ENCODE data around the gene CAV1. TPM values are rescaled to one million over a fixed set of nuclear protein-coding genes. Genes with fewer than 3 reads are reported as not detected.

The CAV1 gene
- total RNA-seq, 2 donors from 2014 or later: 1.2 TPM; not detected in 1

DNA sequence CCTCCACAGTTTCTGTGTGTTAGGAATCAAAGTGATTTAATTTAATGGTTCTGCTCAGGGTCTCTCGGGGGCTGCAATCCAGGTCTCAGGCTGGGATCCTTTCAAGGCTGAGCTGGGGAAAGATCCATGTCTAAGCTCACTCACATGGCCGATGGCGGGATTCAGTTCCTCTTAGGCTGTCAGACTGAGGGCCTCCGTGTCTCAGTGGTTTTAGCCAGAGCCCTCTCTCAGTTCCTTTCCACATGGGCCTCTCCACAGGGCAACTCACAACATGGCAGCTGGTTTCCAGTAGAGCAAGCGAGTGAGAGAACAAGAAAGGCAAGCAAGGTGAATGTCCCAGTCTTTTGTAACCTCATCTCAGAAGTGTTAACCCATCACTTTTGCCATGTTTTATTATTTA, 26.9 kb downstream of the CAV1 start:
- Mint-ChIP-seq H3K4me1 (no peaks in the 10 kb centered on the region), H3K36me3 (ENCODE audit: low read depth) (no peaks in the 10 kb centered on the region), H3K27me3 (peaks cover 27% of the 10 kb centered on the region), H3K27ac (no peak overlapping the region), H3K4me3 (no peak overlapping the region), H3K9me3 (no peaks in the 10 kb centered on the region)
- ATAC-seq (replicated peaks): no peak

DNA sequence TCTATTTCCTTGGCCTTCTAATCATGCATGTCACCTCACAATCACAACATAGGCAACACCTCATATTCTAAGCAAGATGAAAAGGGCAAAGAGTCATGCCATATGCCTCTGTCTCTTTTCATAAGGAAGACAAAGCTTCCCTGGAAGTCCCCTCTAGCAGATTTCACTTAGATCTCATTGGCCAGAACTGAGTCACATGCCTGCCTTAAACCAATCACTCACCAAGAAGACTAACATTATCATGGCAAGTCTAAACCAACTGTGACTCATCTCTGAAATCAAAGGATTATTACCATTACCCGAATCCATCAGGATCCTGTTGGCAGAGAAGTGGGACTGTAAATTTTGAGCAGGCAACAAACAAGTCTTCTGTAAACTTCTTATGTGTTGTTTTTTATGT, 27.8 kb downstream of the CAV1 start:
- Mint-ChIP-seq H3K27me3 (peaks cover 28% of the 10 kb centered on the region), H3K27ac (no peak overlapping the region), H3K4me3 (no peak overlapping the region), H3K9me3 (no peaks in the 10 kb centered on the region), H3K36me3 (ENCODE audit: low read depth) (no peaks in the 10 kb centered on the region), H3K4me1 (no peaks in the 10 kb centered on the region)
- no peak for ATAC-seq (replicated peaks)

DNA sequence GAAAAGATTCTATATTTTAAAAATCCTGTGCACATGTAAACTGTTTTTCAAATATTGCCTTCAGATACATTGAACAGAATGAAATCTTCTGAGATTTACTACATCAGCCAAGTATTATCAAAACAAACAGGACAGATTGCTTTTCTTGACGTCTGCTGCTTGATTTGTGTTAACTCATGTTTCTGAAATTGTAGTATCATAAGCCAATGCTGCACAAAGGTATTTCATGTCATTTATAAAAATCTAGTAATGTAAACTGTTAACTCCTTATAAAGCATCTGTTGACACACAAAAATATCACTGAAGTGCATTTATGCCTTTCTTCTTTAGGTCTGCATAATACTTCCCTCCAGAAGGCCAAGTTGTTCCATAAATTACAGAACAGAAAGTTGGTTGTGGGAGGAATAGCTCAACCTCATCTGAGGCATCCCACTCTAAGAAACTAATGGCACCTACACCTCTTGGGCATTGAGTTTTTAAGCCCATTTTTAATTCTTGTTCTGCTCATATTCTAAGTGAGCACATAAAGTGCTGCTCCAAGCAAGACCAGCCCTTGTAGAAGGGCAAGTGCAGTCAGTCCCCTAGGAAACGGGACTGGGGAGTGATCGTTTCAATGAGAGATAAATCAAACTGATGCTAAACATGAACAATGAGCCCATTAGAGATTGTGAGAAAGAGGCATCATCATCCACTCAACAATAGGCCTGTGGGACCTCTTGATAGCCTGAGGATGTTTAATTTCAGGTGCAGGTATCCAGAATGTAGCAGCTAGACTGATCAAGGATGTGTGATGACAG, 28.5 kb downstream of the CAV1 start:
- no peak for ATAC-seq (replicated peaks)
- Mint-ChIP-seq H3K4me3 (no peak overlapping the region), H3K27me3 (peaks cover 32% of the 10 kb centered on the region)

DNA sequence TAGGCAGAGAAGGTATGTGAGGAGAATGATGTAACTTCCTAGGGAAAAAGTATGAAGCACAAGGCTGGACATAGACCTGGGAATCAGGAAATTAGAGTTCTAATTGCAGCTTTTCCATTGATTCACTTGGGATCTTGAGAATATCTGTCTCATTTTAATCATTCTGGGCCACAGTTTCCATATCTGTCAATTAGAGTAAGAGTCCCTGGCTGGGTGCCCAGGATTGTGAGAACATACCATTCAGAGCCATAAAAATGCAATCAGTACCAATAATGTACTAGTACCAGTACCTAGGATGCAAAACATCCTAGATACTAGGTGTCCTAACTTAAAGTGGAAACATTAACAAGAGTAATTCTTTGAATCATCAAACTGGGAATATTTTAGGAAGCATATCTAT, 29.6 kb downstream of the CAV1 start:
- no peak for ATAC-seq (replicated peaks)

More for the DNA sequence above, 28.5 kb downstream of the CAV1 start:
- Mint-ChIP-seq H3K36me3 (ENCODE audit: low read depth) (no peaks in the 10 kb centered on the region), H3K4me1 (no peaks in the 10 kb centered on the region), H3K27ac (no peak overlapping the region), H3K9me3 (no peaks in the 10 kb centered on the region)

DNA sequence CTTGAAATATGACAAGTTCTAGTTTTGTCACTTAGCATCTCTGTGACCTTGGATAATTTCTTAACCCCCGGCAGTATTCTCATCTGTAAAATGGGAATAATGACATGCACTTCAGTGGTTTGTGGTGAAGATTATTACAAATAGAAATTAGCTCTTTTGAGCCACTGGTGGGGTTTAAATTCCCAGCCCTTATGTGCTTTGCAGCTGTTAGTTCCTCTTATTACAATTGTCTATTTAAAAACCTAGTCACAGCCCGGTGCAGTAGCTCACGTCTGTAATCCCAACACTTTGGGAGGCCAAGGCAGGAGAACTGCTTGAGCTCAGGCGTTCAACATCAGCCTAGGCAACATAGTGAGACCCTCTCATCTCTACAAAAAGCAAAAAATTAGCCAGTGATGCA, 30.1 kb downstream of the CAV1 start:
- no peak overlapping the region for H3K27ac Mint-ChIP-seq
- no peak for ATAC-seq (replicated peaks)
- no peaks in the 10 kb centered on the region for H3K9me3 Mint-ChIP-seq
- H3K4me3 Mint-ChIP-seq: no peak overlapping the region
- H3K27me3 Mint-ChIP-seq: peaks cover 35% of the 10 kb centered on the region
- H3K36me3 Mint-ChIP-seq (ENCODE audit: low read depth): no peaks in the 10 kb centered on the region
- H3K4me1 Mint-ChIP-seq: no peaks in the 10 kb centered on the region

More for the DNA sequence above, 29.6 kb downstream of the CAV1 start:
- Mint-ChIP-seq H3K36me3 (ENCODE audit: low read depth) (no peaks in the 10 kb centered on the region), H3K4me3 (no peak overlapping the region), H3K4me1 (no peaks in the 10 kb centered on the region), H3K27ac (no peak overlapping the region), H3K27me3 (peaks cover 31% of the 10 kb centered on the region), H3K9me3 (no peaks in the 10 kb centered on the region)

DNA sequence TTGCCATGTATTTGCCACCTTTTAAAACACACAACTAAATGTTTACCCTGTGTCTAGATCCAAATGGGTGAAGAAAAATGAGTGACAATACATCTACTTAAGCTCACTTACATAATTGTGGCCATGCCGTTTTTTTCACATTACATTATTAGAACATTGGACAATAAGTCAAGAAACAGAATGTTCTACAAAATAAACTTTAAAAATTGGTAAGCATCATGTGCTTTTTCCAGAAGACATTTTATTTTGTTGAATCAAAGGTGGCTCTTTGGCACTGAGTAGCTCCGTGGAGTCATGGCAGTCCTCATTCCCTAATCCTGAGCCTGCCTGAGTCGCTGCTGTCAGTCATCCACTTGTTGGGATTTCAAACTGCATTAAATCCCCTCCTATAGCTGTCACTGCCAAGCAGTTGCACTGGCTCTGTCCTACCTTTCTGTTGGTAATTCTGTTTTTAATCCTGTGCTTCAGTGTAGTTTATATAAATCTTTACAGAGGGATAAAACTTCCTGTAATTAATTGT, 32.3 kb downstream of the CAV1 start:
- Mint-ChIP-seq H3K4me3 (no peak overlapping the region), H3K27me3 (peaks cover 35% of the 10 kb centered on the region), H3K36me3 (ENCODE audit: low read depth) (no peaks in the 10 kb centered on the region), H3K4me1 (no peaks in the 10 kb centered on the region), H3K27ac (no peak overlapping the region), H3K9me3 (no peaks in the 10 kb centered on the region)
- ATAC-seq (replicated peaks): no peak

DNA sequence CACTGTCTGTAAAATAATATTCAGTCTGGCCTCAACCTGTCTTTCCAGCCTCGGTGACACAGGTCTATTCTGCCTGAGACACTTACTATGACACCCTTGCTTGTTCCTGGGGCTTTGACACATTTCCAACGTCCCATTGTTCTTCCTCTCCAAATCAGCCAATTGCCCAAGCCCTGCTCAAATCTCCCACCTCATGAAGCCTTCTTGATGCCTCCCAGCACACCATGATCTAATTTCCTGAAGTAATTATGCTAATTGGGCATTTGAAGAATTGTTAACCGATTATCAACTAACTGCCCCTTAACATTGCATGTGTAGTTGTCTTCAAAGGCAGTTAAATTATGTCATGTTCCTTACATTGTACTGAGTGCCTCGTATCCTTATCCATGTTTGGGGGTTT, 33.1 kb downstream of the CAV1 start:
- Mint-ChIP-seq H3K4me3 (no peak overlapping the region), H3K36me3 (ENCODE audit: low read depth) (no peaks in the 10 kb centered on the region), H3K9me3 (no peaks in the 10 kb centered on the region), H3K27ac (no peak overlapping the region), H3K4me1 (no peaks in the 10 kb centered on the region), H3K27me3 (peaks cover 31% of the 10 kb centered on the region)
- ATAC-seq (replicated peaks): no peak

DNA sequence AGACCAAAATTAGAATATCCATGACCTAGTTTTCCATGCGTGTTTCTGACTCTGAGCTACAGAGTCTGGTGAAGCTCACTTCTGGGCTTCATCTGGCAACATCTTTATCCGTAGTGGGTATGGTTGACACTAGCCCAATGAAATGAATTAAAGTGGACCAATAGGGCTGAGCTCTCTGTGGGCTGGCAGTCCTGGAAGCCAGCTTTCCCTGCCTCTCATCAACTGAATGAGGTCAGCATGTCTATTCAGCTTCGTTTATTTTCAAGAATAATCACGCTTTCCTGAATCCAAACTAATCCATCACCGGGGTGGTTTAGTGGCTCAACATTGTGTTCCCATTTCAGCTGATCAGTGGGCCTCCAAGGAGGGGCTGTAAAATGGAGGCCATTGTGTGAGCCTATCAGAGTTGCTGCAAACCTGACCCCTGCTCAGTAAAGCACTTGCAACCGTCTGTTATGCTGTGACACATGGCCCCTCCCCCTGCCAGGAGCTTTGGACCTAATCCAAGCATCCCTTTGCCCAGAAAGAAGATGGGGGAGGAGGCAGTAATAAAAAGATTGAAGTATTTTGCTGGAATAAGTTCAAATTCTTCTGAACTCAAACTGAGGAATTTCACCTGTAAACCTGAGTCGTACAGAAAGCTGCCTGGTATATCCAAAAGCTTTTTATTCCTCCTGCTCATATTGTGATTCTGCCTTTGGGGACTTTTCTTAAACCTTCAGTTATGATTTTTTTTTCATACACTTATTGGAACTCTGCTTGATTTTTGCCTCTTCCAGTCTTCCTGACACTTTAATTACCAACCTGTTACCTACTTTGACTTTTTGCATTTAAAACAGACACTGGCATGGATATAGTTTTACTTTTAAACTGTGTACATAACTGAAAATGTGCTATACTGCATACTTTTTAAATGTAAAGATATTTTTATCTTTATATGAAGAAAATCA, 35.5 kb downstream of the CAV1 start:
- H3K4me1 Mint-ChIP-seq: no peaks in the 10 kb centered on the region
- no peak overlapping the region for H3K27ac Mint-ChIP-seq
- H3K36me3 Mint-ChIP-seq (ENCODE audit: low read depth): no peaks in the 10 kb centered on the region
- H3K9me3 Mint-ChIP-seq: no peaks in the 10 kb centered on the region
- H3K27me3 Mint-ChIP-seq: peaks cover 30% of the 10 kb centered on the region
- ATAC-seq (replicated peaks): no peak
- no peak overlapping the region for H3K4me3 Mint-ChIP-seq

DNA sequence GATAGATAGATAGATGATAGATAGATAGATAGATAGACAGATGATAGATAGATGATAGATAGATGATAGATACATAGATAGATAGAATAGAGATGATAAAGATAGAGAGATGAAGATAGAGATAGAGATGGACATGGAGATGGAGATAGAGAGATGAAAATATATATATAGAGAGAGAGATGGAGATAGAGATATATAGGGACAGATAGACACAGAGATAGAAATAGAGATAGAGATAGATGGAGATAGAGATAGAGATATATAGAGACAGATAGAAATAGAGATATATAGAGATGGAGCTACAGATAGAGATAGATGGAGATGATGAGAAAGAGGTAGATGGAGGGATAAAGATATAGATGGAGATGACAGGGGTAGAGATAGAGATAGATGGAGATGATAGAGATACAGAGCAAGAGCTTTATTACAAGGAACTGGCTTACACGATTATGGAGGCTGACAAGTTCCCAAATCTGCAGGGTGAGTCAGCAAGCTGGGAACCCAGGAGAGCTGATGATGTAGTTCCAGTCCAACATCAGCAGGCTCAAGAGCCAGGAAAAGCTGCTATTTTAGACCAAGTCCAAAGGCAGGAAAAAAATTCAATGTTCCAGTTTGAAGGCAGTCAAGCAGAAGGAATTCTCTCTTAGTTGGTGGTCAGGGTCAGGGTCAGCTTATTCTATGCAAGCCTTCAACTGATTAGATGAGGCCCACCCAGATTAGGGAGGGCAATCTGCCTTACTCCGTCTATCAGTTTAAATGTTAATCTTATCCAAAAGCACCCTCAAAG, 37.1 kb downstream of the CAV1 start:
- no peaks in the 10 kb centered on the region for H3K4me1 Mint-ChIP-seq
- ATAC-seq (replicated peaks): no peak
- no peak overlapping the region for H3K4me3 Mint-ChIP-seq
- no peak overlapping the region for H3K27ac Mint-ChIP-seq
- no peaks in the 10 kb centered on the region for H3K9me3 Mint-ChIP-seq
- H3K27me3 Mint-ChIP-seq: peaks cover 26% of the 10 kb centered on the region
- H3K36me3 Mint-ChIP-seq (ENCODE audit: low read depth): no peaks in the 10 kb centered on the region

DNA sequence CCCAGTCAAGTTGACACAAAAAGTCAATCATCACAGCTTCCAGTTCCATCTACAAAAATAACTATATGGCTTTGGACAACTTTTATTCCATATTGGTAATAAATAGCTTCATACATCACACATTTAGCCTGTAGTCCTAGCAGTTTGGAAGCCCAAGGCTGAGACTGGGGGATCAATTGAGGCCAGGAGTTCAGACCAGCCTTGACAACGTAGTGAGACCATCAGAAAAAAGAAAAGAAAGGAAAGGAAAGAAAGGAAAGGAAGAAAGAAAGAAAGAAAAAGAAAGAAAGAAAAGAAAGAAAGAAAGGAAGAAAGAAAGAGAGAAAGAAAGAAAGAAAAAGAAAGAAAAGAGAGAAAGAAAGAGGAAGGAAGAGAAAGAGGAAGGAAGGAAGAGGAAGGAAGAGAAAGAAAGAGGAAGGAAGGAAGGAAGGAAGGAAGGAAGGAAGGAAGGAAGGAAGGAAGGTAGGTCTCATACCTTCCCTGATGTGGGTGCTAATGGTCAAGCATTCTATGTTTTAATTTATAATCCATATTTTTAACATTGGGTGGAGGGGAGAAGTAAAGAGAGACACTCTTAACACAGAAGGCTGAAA, 37.8 kb downstream of the CAV1 start:
- H3K27ac Mint-ChIP-seq: no peak overlapping the region
- ATAC-seq (replicated peaks): no peak
- no peaks in the 10 kb centered on the region for H3K36me3 Mint-ChIP-seq (ENCODE audit: low read depth)
- peaks cover 24% of the 10 kb centered on the region for H3K27me3 Mint-ChIP-seq
- no peak overlapping the region for H3K4me3 Mint-ChIP-seq
- no peaks in the 10 kb centered on the region for H3K9me3 Mint-ChIP-seq
- H3K4me1 Mint-ChIP-seq: no peaks in the 10 kb centered on the region

DNA sequence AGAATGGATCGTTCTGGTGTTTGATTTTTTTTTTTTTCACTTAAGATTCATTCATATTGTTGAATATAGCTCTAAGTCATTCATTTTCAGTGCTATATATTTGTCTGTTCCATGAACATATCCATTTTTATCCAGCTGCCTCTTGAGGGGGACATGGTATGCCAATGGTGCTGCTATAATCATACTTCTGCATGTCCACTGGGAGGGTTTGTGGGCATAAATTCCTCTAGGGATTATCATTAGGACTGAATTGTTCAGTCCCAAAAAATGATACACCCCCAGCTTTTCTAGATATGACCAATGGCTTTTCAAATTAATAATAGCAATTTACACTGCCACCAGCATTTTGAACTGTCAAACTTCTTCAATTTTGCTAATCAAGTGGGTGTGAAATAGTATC, 41.1 kb downstream of the CAV1 start:
- H3K9me3 Mint-ChIP-seq: no peaks in the 10 kb centered on the region
- no peak overlapping the region for H3K27ac Mint-ChIP-seq

DNA sequence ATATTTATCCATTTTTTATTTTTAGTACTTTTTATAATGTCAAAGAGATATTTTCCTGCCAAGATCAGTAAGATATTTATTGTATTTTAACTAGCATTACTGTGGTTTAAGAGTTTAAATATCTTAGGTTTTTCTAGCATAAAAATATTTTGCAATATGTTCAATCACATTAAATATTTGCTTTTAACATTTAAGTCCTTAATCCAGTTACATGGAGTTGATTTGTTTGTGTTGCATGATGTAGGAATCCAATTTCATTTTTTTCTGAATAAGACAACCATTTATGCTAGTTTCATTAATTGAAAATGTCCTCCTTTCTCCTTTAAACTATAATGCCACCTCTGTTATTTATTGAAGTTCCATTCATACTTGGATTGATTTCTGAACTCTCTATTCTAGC, 41.8 kb downstream of the CAV1 start:
- H3K36me3 Mint-ChIP-seq (ENCODE audit: low read depth): no peaks in the 10 kb centered on the region
- H3K4me3 Mint-ChIP-seq: no peak overlapping the region
- H3K9me3 Mint-ChIP-seq: no peaks in the 10 kb centered on the region
- H3K4me1 Mint-ChIP-seq: no peaks in the 10 kb centered on the region
- peaks cover 21% of the 10 kb centered on the region for H3K27me3 Mint-ChIP-seq
- no peak for ATAC-seq (replicated peaks)
- H3K27ac Mint-ChIP-seq: no peak overlapping the region

More for the DNA sequence above, 41.1 kb downstream of the CAV1 start:
- H3K4me1 Mint-ChIP-seq: no peaks in the 10 kb centered on the region
- H3K4me3 Mint-ChIP-seq: no peak overlapping the region
- H3K27me3 Mint-ChIP-seq: peaks cover 21% of the 10 kb centered on the region
- H3K36me3 Mint-ChIP-seq (ENCODE audit: low read depth): no peaks in the 10 kb centered on the region
- no peak for ATAC-seq (replicated peaks)

DNA sequence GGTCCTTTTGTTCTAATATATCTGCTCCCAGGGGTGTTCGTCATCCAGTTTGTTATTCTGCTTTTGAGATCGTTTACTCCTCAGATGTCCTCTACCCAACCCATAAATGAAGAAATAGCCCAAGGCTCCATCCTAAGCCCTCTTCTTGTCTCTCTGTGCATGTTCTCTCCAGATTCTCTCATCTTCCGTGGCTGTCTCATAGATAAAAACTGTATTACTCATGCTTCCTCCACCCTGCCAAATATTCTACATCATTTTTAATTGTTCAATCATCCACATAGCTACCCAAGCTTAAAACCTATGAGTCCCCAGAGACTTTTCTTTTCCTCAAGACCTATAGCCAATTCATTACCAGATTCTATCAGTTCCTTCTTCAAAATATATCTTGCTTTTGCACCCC, 44.9 kb downstream of the CAV1 start:
- H3K9me3 Mint-ChIP-seq: no peaks in the 10 kb centered on the region
- no peak overlapping the region for H3K4me3 Mint-ChIP-seq
- no peak for ATAC-seq (replicated peaks)
- no peaks in the 10 kb centered on the region for H3K36me3 Mint-ChIP-seq (ENCODE audit: low read depth)
- H3K4me1 Mint-ChIP-seq: no peaks in the 10 kb centered on the region
- H3K27me3 Mint-ChIP-seq: peaks cover 17% of the 10 kb centered on the region
- no peak overlapping the region for H3K27ac Mint-ChIP-seq

DNA sequence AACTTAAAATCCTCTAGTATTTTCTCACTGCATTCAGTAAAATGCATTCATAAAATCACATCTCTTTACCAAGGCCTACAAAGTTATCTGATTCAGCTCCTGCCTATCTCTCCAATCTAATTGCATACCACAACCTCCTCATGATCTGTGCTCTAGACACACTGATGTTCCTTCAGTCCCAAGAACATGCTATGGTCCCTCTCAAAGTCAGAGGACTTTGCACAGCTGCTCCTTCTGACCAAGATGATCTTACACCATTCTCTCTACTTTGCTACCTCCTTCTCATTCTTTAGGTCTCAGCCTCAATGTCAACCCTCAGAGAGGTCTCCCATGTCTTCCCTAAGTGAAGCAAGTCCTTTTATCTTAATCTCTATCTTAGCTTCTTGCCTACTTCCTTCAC, 45.5 kb downstream of the CAV1 start:
- H3K4me3 Mint-ChIP-seq: no peak overlapping the region
- no peaks in the 10 kb centered on the region for H3K4me1 Mint-ChIP-seq
- ATAC-seq (replicated peaks): no peak
- peaks cover 12% of the 10 kb centered on the region for H3K27me3 Mint-ChIP-seq
- no peak overlapping the region for H3K27ac Mint-ChIP-seq
- H3K9me3 Mint-ChIP-seq: no peaks in the 10 kb centered on the region
- H3K36me3 Mint-ChIP-seq (ENCODE audit: low read depth): no peaks in the 10 kb centered on the region

All from activated T-helper 17 cell treated with anti-CD3 and anti-CD28 coated beads, Interleukin-2, amount 50 U/mL, for 72 hours (primary cell).